ENCODE results near the gene HNRNPC. TPM values are rescaled to one million over a fixed set of nuclear protein-coding genes. Genes with fewer than 3 reads are reported as not detected.

The HNRNPC gene
- total RNA-seq, 2 donors from 2014 or later, result 363 to 653 TPM

- H3K36me3 ChIP-seq, result no peaks in the 10 kb centered on the region
- no peaks in the 10 kb centered on the region for H3K27me3 ChIP-seq
- no peak overlapping the region for H3K4me3 ChIP-seq
- H3K9ac ChIP-seq (ENCODE audit: low read depth in 2 of 2, low read length in 2 of 2), result no peak overlapping the region
- H3K27ac ChIP-seq, result no peak overlapping the region
- intact Hi-C loops (cut with DNase I), result no loop called here
- no peak for TF ChIP-seq CTCF (IDR thresholded peaks at IDR 0.05)
- H3K9me3 ChIP-seq, result no peaks in the 10 kb centered on the region
- H3K4me1 ChIP-seq, result peaks cover 27% of the 10 kb centered on the region
- no peak for DNase-seq
Measured at GRCh38 chr14:21261824-21262223, 7.4 kb downstream of the HNRNPC start.

GRCh38 chr14:21258889-21259787 is 10.1 kb downstream of the HNRNPC start:
- no peak for TF ChIP-seq CTCF (IDR thresholded peaks at IDR 0.05)
- Histone ChIP-seq H3K9me3 (no peaks in the 10 kb centered on the region), H3K4me1 (peaks cover 18% of the 10 kb centered on the region), H3K27ac (no peak overlapping the region), H3K9ac (ENCODE audit: low read depth in 2 of 2, low read length in 2 of 2) (no peak overlapping the region), H3K4me3 (no peak overlapping the region), H3K27me3 (no peaks in the 10 kb centered on the region), H3K36me3 (no peaks in the 10 kb centered on the region)
- intact Hi-C loops (cut with DNase I), result no loop called here
- DNase-seq, result no peak

GRCh38 chr14:21258005-21258888 is 11.0 kb downstream of the HNRNPC start:
- peaks cover 12% of the 10 kb centered on the region for H3K4me1 ChIP-seq
- H3K9ac ChIP-seq (ENCODE audit: low read depth in 2 of 2, low read length in 2 of 2), result no peak overlapping the region
- intact Hi-C loops (cut with DNase I), result no loop called here
- H3K9me3 ChIP-seq, result no peaks in the 10 kb centered on the region
- H3K27ac ChIP-seq, result no peak overlapping the region
- no peaks in the 10 kb centered on the region for H3K36me3 ChIP-seq
- no peak for TF ChIP-seq CTCF (IDR thresholded peaks at IDR 0.05)
- H3K4me3 ChIP-seq, result no peak overlapping the region
- no peak for DNase-seq
- no peaks in the 10 kb centered on the region for H3K27me3 ChIP-seq

GRCh38 chr14:21257394-21257909 is 11.8 kb downstream of the HNRNPC start:
- Histone ChIP-seq H3K4me1 (peaks cover 9% of the 10 kb centered on the region), H3K4me3 (no peak overlapping the region), H3K9ac (ENCODE audit: low read depth in 2 of 2, low read length in 2 of 2) (no peak overlapping the region), H3K36me3 (no peaks in the 10 kb centered on the region), H3K27me3 (no peaks in the 10 kb centered on the region), H3K27ac (no peak overlapping the region), H3K9me3 (no peaks in the 10 kb centered on the region)
- TF ChIP-seq CTCF (IDR thresholded peaks at IDR 0.05), result no peak
- DNase-seq, result no peak
- intact Hi-C loops (cut with DNase I), result no loop called here

Measured in colonic mucosa (tissue), 4 donors.